ENCODE measurements around the gene CAB39L. TPM values are rescaled to one million over a fixed set of nuclear protein-coding genes. Genes with fewer than 3 reads are reported as not detected.

Gene CAB39L
- total RNA-seq, 1 experiment from 2014 or later: 3.6 TPM

DNA sequence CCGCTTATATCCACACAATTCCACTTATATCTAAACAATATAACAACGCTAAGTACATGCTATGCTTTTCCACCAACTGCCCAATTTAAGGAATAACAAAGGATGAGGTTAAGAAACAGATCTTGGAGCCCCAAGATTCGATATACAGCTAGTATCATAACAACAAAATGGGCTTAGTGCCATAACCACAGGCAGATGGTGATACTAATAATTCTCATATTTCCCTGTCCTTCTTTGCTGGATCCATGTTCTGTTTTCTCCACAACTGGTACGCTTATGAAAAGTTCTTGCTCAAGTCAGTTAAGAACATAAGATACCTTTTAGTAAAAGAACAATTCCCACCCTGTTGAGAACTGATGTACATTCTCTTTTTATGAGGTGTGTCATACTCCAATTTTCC is 33.9 kb downstream of the CAB39L start:
- Histone ChIP-seq H3K4me3 (ENCODE audit: low read depth, low read length, poor library complexity, severe bottlenecking) (no peak overlapping the region), H3K27me3 (replicated peaks; ENCODE audit: insufficient read depth, low read depth, low read length, poor library complexity) (no peaks in the 10 kb centered on the region), H3K27ac (ENCODE audit: low read depth, low read length, poor library complexity, severe bottlenecking) (no peak overlapping the region), H3K4me1 (ENCODE audit: insufficient read depth, low read length, poor library complexity, severe bottlenecking) (no peaks in the 10 kb centered on the region), H3K36me3 (ENCODE audit: insufficient read depth, low read length, poor library complexity, severe bottlenecking) (no peaks in the 10 kb centered on the region), H3K9me3 (ENCODE audit: low read depth, low read length, poor library complexity, severe bottlenecking) (no peaks in the 10 kb centered on the region)
- BruUV-seq (replicated peaks): no TSS peak
- ChIA-PET POLR2A (ENCODE audit: low non-redundant PET) (no interaction called here), CTCF (no interaction called here)
- intact Hi-C loops (cut with micrococcal nuclease; ENCODE audit: unreplicated experiment): no loop called here
- no peak for DNase-seq (ENCODE audit: low spot score)
- TF ChIP-seq, protein P1, sequence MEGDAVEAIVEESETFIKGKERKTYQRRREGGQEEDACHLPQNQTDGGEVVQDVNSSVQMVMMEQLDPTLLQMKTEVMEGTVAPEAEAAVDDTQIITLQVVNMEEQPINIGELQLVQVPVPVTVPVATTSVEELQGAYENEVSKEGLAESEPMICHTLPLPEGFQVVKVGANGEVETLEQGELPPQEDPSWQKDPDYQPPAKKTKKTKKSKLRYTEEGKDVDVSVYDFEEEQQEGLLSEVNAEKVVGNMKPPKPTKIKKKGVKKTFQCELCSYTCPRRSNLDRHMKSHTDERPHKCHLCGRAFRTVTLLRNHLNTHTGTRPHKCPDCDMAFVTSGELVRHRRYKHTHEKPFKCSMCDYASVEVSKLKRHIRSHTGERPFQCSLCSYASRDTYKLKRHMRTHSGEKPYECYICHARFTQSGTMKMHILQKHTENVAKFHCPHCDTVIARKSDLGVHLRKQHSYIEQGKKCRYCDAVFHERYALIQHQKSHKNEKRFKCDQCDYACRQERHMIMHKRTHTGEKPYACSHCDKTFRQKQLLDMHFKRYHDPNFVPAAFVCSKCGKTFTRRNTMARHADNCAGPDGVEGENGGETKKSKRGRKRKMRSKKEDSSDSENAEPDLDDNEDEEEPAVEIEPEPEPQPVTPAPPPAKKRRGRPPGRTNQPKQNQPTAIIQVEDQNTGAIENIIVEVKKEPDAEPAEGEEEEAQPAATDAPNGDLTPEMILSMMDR (conservative IDR thresholded peaks at IDR 0.05; ENCODE audit: low read depth, low read length): no peak
- TF ChIP-seq EZH2 (IDR thresholded peaks at IDR 0.05; ENCODE audit: borderline replicate concordance, low read depth, low read length, poor library complexity, severe bottlenecking): no peak

DNA sequence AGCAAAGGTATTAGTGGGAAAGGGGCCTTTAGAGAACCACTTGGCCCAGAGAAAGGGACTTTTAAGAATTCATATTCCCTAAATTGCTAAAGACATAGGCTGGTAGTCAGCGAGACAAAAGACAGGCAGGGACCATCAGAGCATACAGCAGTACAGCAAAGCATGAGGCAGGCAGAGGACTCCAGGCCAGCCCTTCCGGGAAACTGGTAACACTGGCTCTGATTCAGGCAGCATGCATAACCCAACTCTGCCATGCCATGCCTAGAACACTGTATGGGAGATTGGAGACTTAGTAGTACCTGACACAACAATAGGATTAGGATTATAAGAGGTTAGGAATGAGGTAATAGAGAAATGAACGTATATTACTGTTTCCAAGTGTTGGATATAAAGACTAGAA is 34.9 kb downstream of the CAB39L start:
- H3K27me3 ChIP-seq (replicated peaks; ENCODE audit: insufficient read depth, low read depth, low read length, poor library complexity): no peaks in the 10 kb centered on the region
- CTCF ChIA-PET: no interaction called here
- no peaks in the 10 kb centered on the region for H3K36me3 ChIP-seq (ENCODE audit: insufficient read depth, low read length, poor library complexity, severe bottlenecking)
- H3K27ac ChIP-seq (ENCODE audit: low read depth, low read length, poor library complexity, severe bottlenecking): no peak overlapping the region
- no peak overlapping the region for H3K4me3 ChIP-seq (ENCODE audit: low read depth, low read length, poor library complexity, severe bottlenecking)
- H3K4me1 ChIP-seq (ENCODE audit: insufficient read depth, low read length, poor library complexity, severe bottlenecking): no peaks in the 10 kb centered on the region
- no peak for TF ChIP-seq EZH2 (IDR thresholded peaks at IDR 0.05; ENCODE audit: borderline replicate concordance, low read depth, low read length, poor library complexity, severe bottlenecking)
- TF ChIP-seq, protein P1 (conservative IDR thresholded peaks at IDR 0.05; ENCODE audit: low read depth, low read length): no peak
- peaks cover 6% of the 10 kb centered on the region for H3K9me3 ChIP-seq (ENCODE audit: low read depth, low read length, poor library complexity, severe bottlenecking)
- no peak for DNase-seq (ENCODE audit: low spot score)
- no TSS peak for BruUV-seq (replicated peaks)
- POLR2A ChIA-PET (ENCODE audit: low non-redundant PET): no interaction called here
- intact Hi-C loops (cut with micrococcal nuclease; ENCODE audit: unreplicated experiment): no loop called here

DNA sequence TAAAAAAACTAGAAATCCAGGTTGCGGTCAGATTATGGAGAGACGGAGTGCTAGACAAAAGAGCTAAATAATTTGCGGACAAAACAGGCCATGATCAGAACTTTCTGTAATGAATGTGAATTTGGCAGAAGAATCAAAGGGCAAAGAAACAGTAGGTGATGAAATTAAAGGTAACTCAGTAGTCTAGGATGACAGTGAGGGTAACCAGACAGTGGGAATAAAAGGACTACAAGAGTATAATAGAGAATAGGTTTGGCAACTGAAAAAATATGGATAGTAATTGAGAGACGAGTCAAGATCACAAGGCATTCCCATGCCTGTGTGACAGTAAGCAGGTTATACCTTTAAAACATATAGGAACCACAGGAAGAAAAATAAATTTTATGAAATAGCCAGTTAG is 35.9 kb downstream of the CAB39L start:
- no peak for TF ChIP-seq EZH2 (IDR thresholded peaks at IDR 0.05; ENCODE audit: borderline replicate concordance, low read depth, low read length, poor library complexity, severe bottlenecking)
- TF ChIP-seq, protein P1 (conservative IDR thresholded peaks at IDR 0.05; ENCODE audit: low read depth, low read length): no peak
- no peak for DNase-seq (ENCODE audit: low spot score)
- Histone ChIP-seq H3K27me3 (replicated peaks; ENCODE audit: insufficient read depth, low read depth, low read length, poor library complexity) (no peaks in the 10 kb centered on the region), H3K4me1 (ENCODE audit: insufficient read depth, low read length, poor library complexity, severe bottlenecking) (no peaks in the 10 kb centered on the region), H3K27ac (ENCODE audit: low read depth, low read length, poor library complexity, severe bottlenecking) (no peak overlapping the region), H3K4me3 (ENCODE audit: low read depth, low read length, poor library complexity, severe bottlenecking) (no peak overlapping the region), H3K9me3 (ENCODE audit: low read depth, low read length, poor library complexity, severe bottlenecking) (peaks cover 7% of the 10 kb centered on the region), H3K36me3 (ENCODE audit: insufficient read depth, low read length, poor library complexity, severe bottlenecking) (no peaks in the 10 kb centered on the region)
- BruUV-seq (replicated peaks): no TSS peak
- intact Hi-C loops (cut with micrococcal nuclease; ENCODE audit: unreplicated experiment): no loop called here
- POLR2A ChIA-PET (ENCODE audit: low non-redundant PET): no interaction called here
- CTCF ChIA-PET: no interaction called here
